Activated T-helper 17 cell treated with anti-CD3 and anti-CD28 coated beads, Interleukin-2, amount 50 U/mL, for 72 hours (primary cell): Measurements from ENCODE around the gene ARHGAP23. TPM values are rescaled to one million over a fixed set of nuclear protein-coding genes. Genes with fewer than 3 reads are reported as not detected.

Experiments
- ATAC-seq: fragments of 150-1000 bp; cut with Tn5 transposase; replicated peaks from 2 replicates; pipeline ENCODE4 v1.10.0; 2021; ENCODE audit warnings: mild to moderate bottlenecking, moderate library complexity
- H3K27ac Mint-ChIP-seq: one replicate; pipeline ENCODE4 v1.8.0; 2022; ENCODE audit warnings: mixed read lengths
- H3K27me3 Mint-ChIP-seq: one replicate; pipeline ENCODE4 v1.8.0; 2022; ENCODE audit warnings: mixed read lengths
- H3K36me3 Mint-ChIP-seq: one replicate; pipeline ENCODE4 v1.8.0; 2022; ENCODE audit warnings: low read depth, mild to moderate bottlenecking, mixed read lengths
- H3K4me1 Mint-ChIP-seq: one replicate; pipeline ENCODE4 v1.8.0; 2022; ENCODE audit warnings: mixed read lengths
- H3K4me3 Mint-ChIP-seq: one replicate; pipeline ENCODE4 v1.8.0; 2022; ENCODE audit warnings: mild to moderate bottlenecking, mixed read lengths
- H3K9me3 Mint-ChIP-seq: one replicate; pipeline ENCODE4 v1.8.0; 2022; ENCODE audit warnings: mixed read lengths
- total RNA-seq, 2 donors: library from RNA; stranded (reverse); gene quantifications; one replicate each; pipeline ENCODE4 v1.2.3, GENCODE V29; 2022

ARHGAP23 gene
- total RNA-seq, 2 donors from 2014 or later: 0.69 to 2.2 TPM

GRCh38 chr17:38543403-38544174 lies 115.3 kb downstream of the ARHGAP23 start:
- H3K9me3 Mint-ChIP-seq: no peaks in the 10 kb centered on the region

DNA sequence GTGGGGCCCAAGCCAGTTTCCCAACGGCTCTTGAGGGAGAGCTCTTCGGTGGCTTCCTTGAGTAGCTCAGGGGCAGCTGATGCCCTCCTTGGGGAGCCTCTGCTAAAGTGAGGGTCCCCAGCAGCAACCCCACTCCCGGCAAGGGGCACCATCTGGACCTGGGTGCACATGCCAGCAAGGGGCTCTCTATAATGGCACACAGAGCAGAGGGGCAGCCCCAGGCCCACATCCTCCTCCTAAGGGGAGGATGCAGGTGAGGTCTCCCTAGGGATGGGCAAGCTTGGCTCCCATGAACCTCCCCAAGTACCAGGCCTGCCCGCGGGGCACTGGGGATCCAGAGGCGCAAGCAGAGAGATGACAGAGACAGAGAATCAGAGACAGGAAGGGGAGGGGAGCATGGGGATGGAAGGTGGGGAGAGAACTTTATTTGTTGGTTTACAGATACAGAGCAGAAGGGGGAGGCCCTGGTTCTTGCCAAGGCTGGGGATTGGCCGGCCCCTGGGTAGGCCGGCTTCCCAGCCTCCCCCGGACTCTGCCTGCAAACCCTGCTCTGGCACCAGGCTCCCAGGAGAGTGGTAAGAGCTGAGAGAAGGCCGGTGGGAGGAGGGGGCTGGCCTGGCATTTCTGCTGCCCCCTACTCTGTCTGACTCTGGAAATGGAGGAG lies 116.0 kb downstream of the ARHGAP23 start:
- no peak for ATAC-seq
- Mint-ChIP-seq H3K4me3 (no peak overlapping the region), H3K27ac (no peak overlapping the region), H3K36me3 (no peaks in the 10 kb centered on the region), H3K27me3 (peaks cover 22% of the 10 kb centered on the region), H3K4me1 (no peaks in the 10 kb centered on the region), H3K9me3 (no peaks in the 10 kb centered on the region)

More at GRCh38 chr17:38543403-38544174, 115.3 kb downstream of the ARHGAP23 start:
- no peaks in the 10 kb centered on the region for H3K4me1 Mint-ChIP-seq
- H3K27me3 Mint-ChIP-seq: peaks cover 24% of the 10 kb centered on the region
- no peak overlapping the region for H3K27ac Mint-ChIP-seq
- no peak overlapping the region for H3K4me3 Mint-ChIP-seq
- H3K36me3 Mint-ChIP-seq: no peaks in the 10 kb centered on the region
- ATAC-seq: no peak

DNA sequence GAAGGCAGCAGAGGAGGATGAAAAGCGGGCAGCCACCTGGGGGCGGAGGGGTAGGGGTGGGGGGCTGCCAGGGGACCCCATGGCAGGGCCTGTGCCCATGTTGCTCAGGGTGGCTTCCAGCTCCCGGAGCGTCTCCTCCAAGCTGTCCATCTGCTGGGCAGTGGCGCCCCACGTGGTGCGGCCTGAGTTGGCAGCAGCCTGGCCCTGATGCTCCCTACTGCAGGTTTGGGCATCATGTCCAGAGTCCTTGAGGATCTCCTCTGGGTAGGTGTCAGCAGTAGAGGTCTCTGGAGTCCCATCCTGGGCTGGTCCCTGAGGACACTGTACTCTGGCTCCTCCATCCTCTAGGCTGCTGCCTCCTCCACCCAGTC lies 116.6 kb downstream of the ARHGAP23 start:
- Mint-ChIP-seq H3K27me3 (peaks cover 27% of the 10 kb centered on the region), H3K27ac (no peak overlapping the region), H3K4me1 (no peaks in the 10 kb centered on the region), H3K4me3 (no peak overlapping the region), H3K9me3 (no peaks in the 10 kb centered on the region), H3K36me3 (no peaks in the 10 kb centered on the region)
- no peak for ATAC-seq

DNA sequence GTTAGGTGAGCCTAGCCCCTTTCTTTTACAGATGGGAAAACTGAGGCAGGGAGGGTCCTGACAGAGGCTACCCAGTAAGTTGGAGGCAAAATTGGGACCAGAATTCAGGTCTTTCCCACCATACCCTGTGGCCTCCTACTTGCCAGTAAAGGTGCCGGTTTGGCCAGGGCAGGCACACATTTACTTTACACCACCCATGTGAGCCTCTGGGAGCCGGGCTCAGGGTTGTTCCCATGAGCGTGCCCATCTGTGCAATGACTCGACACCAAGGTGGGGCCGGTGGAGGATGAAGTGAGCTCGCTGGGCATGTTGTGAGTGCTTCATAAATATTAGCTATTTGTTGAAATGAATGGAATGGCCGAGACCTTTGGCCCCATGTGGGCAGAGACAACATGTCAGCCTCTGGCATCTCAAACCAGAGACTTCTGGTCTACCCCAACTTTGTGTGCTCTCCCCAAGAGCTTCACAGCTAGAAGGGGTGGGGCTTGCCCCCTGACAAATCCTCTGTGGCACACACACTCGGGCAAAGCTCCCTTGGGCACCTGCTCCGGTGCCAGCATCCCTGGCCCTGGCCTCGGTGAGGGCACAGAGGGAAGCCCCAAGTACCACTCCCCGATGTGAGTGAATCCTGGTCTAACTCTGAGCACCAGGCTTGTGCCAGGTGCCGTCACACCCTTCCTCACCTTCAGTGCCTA lies 117.4 kb downstream of the ARHGAP23 start:
- Mint-ChIP-seq H3K4me1 (no peaks in the 10 kb centered on the region), H3K36me3 (no peaks in the 10 kb centered on the region), H3K9me3 (no peaks in the 10 kb centered on the region), H3K27me3 (peaks cover 26% of the 10 kb centered on the region), H3K27ac (no peak overlapping the region), H3K4me3 (no peak overlapping the region)
- ATAC-seq: no peak

DNA sequence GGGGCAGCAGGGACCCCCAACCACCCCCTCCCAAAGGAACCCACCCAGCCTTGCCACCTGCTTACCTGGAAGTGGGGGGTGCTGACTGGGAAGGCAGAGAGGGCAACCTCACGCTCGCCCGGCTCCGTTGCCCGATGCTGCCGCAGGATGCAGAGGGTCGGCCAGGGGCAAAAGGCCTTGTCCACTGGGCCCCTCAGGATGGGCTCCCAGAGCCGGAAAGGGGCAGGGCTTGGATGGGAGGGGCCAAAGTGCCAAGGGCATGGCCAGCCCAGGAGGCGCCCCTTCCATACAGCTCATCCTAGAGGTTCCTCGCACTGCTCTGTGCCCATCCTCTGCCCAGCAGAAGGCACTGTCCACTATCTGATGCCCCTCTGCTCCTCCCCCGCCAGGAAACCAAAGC lies 118.1 kb downstream of the ARHGAP23 start:
- Mint-ChIP-seq H3K4me3 (no peak overlapping the region), H3K27ac (no peak overlapping the region), H3K36me3 (no peaks in the 10 kb centered on the region), H3K9me3 (no peaks in the 10 kb centered on the region), H3K27me3 (peaks cover 24% of the 10 kb centered on the region), H3K4me1 (no peaks in the 10 kb centered on the region)
- no peak for ATAC-seq

DNA sequence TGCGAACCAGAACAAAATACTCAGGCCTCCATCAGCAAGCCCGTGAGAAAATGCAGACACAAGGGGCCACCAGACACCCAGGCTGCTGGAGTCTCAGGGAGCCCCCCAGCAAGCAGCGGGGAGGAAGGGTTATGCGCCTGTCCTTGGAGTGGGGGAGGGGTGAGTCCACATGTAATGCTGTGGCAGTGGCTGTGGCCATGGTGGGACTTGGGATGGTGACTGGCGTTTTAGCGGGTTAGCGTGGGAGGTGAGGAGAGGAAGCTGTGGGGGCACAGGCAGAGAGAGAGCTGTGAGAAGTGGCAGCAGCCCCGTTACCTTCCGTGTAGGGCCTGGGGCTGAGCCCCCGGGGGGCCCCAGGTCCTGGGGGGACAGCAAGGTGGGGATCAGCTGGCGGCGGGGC lies 119.2 kb downstream of the ARHGAP23 start:
- H3K27ac Mint-ChIP-seq: no peak overlapping the region
- no peak for ATAC-seq
- H3K4me3 Mint-ChIP-seq: no peak overlapping the region
- H3K27me3 Mint-ChIP-seq: peaks cover 23% of the 10 kb centered on the region
- H3K9me3 Mint-ChIP-seq: no peaks in the 10 kb centered on the region
- H3K4me1 Mint-ChIP-seq: no peaks in the 10 kb centered on the region
- no peaks in the 10 kb centered on the region for H3K36me3 Mint-ChIP-seq

DNA sequence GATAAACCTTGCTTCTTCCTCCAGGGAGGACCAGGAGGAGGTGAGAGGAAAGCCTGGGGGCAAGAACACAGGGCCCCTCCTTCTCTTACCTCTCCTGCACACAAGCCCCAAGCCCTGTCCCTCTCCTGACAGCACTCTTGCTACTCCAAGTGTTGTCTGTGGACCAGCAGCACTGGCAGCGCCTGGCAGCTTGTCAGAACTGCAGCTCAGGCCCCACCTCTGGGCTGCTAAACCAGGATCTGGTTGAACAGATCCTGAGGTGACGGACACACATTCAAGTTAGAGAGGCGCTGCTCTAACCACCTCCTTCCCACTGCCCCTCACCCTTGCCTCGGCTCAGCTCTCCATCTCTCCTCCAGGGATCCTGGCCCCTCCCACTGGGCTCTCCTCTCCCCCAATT lies 121.0 kb downstream of the ARHGAP23 start:
- no peak overlapping the region for H3K27ac Mint-ChIP-seq
- ATAC-seq: no peak
- no peaks in the 10 kb centered on the region for H3K4me1 Mint-ChIP-seq
- H3K9me3 Mint-ChIP-seq: no peaks in the 10 kb centered on the region
- H3K27me3 Mint-ChIP-seq: peaks cover 21% of the 10 kb centered on the region
- no peak overlapping the region for H3K4me3 Mint-ChIP-seq
- H3K36me3 Mint-ChIP-seq: no peaks in the 10 kb centered on the region

- H3K9me3 Mint-ChIP-seq: no peaks in the 10 kb centered on the region
- H3K36me3 Mint-ChIP-seq: no peaks in the 10 kb centered on the region
- no peak overlapping the region for H3K4me3 Mint-ChIP-seq
- H3K27ac Mint-ChIP-seq: no peak overlapping the region
- peaks cover 23% of the 10 kb centered on the region for H3K27me3 Mint-ChIP-seq
- no peak for ATAC-seq
- H3K4me1 Mint-ChIP-seq: no peaks in the 10 kb centered on the region
Observed at GRCh38 chr17:38550661-38551060, 122.4 kb downstream of the ARHGAP23 start.

DNA sequence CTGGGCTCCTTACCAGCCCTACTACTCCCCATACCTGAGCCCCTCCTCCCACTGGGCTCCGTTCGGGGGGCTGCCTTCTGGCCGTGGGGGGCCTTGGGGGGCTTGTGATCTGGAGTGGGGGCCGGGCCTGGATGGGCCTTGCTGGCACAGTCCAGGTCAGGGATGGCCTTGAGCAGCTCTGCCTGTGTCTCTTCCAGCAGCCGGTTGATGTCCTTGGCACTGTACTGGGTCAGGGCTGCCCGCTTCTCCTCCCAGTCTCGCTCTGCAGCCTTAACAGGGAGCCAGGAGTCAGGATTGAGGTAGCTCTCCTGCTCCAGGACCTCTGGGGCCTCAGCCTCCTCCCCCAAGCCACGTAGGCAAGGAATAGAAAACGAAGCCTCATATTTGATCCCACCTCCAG lies 122.9 kb downstream of the ARHGAP23 start:
- Mint-ChIP-seq H3K9me3 (no peaks in the 10 kb centered on the region), H3K4me3 (no peak overlapping the region), H3K4me1 (no peaks in the 10 kb centered on the region), H3K36me3 (no peaks in the 10 kb centered on the region), H3K27ac (no peak overlapping the region), H3K27me3 (peaks cover 23% of the 10 kb centered on the region)
- no peak for ATAC-seq

- H3K36me3 Mint-ChIP-seq: no peaks in the 10 kb centered on the region
- H3K27me3 Mint-ChIP-seq: peaks cover 16% of the 10 kb centered on the region
- no peak overlapping the region for H3K4me3 Mint-ChIP-seq
- ATAC-seq: no peak
- H3K4me1 Mint-ChIP-seq: no peaks in the 10 kb centered on the region
- H3K27ac Mint-ChIP-seq: no peak overlapping the region
- H3K9me3 Mint-ChIP-seq: no peaks in the 10 kb centered on the region
Observed at GRCh38 chr17:38552343-38552742, 124.1 kb downstream of the ARHGAP23 start.

DNA sequence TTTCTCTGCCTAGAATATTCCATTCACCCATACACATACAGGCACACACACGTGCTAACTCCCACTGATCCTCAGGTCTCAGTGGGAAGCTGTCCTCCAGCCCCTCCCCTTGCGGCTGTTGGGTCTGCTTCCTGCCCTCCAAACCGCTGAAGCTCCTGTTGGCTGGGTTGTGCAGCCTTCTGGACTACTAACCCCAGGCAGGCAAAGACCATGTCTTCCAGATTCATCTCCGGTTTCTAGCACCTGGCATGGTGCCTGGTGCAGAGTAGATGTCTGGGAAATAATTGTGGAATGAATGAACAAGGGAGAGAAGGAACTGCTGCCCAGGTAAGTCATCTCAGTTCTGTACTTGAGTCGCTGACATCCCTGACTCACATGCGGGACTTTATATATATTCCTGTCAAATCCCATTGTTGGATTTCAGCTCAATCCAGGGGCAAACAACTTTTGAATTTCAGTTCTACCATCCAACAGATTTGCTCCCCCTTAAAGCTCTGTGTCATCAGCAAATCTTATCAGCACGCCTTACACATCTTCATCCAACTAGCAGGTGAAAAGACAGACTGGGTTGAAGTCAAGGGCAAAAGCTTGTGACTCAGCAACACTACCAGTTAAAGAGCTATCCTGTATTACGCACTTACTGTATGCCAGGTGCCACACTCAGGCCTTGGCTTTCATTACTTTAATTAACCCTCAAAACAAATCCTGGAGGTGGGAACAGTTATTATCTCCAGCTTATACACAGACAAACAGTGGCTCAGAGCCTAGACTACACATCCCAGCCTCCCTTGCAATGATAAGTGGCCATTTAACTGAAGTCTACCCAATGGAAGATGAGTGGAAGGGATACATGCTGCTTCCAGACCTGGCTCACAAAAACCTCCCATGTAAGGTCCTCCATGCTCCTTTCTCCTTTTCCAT lies 126.4 kb downstream of the ARHGAP23 start:
- Mint-ChIP-seq H3K4me1 (peaks cover 6% of the 10 kb centered on the region), H3K4me3 (no peak overlapping the region), H3K36me3 (no peaks in the 10 kb centered on the region), H3K27ac (no peak overlapping the region), H3K9me3 (no peaks in the 10 kb centered on the region), H3K27me3 (peaks cover 11% of the 10 kb centered on the region)
- no peak for ATAC-seq

- H3K27me3 Mint-ChIP-seq: peaks cover 14% of the 10 kb centered on the region
- no peaks in the 10 kb centered on the region for H3K36me3 Mint-ChIP-seq
- ATAC-seq: no peak
- peaks cover 12% of the 10 kb centered on the region for H3K4me1 Mint-ChIP-seq
- H3K4me3 Mint-ChIP-seq: no peak overlapping the region
- H3K27ac Mint-ChIP-seq: no peak overlapping the region
- no peaks in the 10 kb centered on the region for H3K9me3 Mint-ChIP-seq
Observed at GRCh38 chr17:38556239-38556638, 128.0 kb downstream of the ARHGAP23 start.

GRCh38 chr17:38557396-38557795 lies 129.1 kb downstream of the ARHGAP23 start:
- H3K4me1 Mint-ChIP-seq: peaks cover 12% of the 10 kb centered on the region
- no peaks in the 10 kb centered on the region for H3K9me3 Mint-ChIP-seq
- peak overlapping the region; percentile 99 for H3K4me3 Mint-ChIP-seq
- peaks cover 18% of the 10 kb centered on the region for H3K27me3 Mint-ChIP-seq
- no peaks in the 10 kb centered on the region for H3K36me3 Mint-ChIP-seq
- no peak for ATAC-seq
- no peak overlapping the region for H3K27ac Mint-ChIP-seq
